Measurements from ENCODE around the gene MYH16. TPM values are rescaled to one million over a fixed set of nuclear protein-coding genes. Genes with fewer than 3 reads are reported as not detected.

MYH16 gene
- total and polyA plus RNA-seq, 2 donors (not counting 1 experiment from before 2014, with no cell fraction given), result not detected

GRCh38 chr7:99248391-99249095, 24.1 kb upstream of the MYH16 start:
- H2AFZ ChIP-seq (ENCODE audit: insufficient read depth, low read depth, low read length, poor library complexity, severe bottlenecking), result no peak overlapping the region
- H3K4me3 ChIP-seq (ENCODE audit: control extremely low read depth in 1 of 5, extremely low read depth in 1 of 5, insufficient read depth in 1 of 5, low read depth in 2 of 5, low read length in 4 of 5), result no peak overlapping the region
- H3K4me1 Mint-ChIP-seq, result no peaks in the 10 kb centered on the region
- no peak overlapping the region for H3K9ac ChIP-seq (ENCODE audit: low read length)
- H3K4me2 ChIP-seq (replicated peaks; ENCODE audit: low read depth, low read length, poor library complexity, severe bottlenecking), result no peak overlapping the region
- no peaks in the 10 kb centered on the region for H3K79me2 ChIP-seq (ENCODE audit: control insufficient read depth, insufficient read depth, low read length)
- peaks cover 0 to 7% (median 1%) of the 10 kb centered on the region in 4 experiments for H3K27me3 ChIP-seq (replicated peaks in 1 of 4; ENCODE audit: control extremely low read depth in 1 of 4, control insufficient read depth in 3 of 4, insufficient read depth in 4 of 4, low read length in 3 of 4)
- no peaks in the 10 kb centered on the region for H3K9me3 Mint-ChIP-seq (ENCODE audit: insufficient read depth)
- no peak overlapping the region for H3K27ac ChIP-seq (ENCODE audit: low read length in 2 of 2)
- ChIA-PET CTCF (no interaction called here), POLR2A (no interaction called here)
- WGBS (ENCODE audit: insufficient coverage), result 94% methylated on average over 7 of the region's 10 CpGs
- H3K27me3 Mint-ChIP-seq, result peaks cover 16% of the 10 kb centered on the region
- TF ChIP-seq, protein P1, sequence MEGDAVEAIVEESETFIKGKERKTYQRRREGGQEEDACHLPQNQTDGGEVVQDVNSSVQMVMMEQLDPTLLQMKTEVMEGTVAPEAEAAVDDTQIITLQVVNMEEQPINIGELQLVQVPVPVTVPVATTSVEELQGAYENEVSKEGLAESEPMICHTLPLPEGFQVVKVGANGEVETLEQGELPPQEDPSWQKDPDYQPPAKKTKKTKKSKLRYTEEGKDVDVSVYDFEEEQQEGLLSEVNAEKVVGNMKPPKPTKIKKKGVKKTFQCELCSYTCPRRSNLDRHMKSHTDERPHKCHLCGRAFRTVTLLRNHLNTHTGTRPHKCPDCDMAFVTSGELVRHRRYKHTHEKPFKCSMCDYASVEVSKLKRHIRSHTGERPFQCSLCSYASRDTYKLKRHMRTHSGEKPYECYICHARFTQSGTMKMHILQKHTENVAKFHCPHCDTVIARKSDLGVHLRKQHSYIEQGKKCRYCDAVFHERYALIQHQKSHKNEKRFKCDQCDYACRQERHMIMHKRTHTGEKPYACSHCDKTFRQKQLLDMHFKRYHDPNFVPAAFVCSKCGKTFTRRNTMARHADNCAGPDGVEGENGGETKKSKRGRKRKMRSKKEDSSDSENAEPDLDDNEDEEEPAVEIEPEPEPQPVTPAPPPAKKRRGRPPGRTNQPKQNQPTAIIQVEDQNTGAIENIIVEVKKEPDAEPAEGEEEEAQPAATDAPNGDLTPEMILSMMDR (IDR thresholded peaks at IDR 0.05), result no peak
- TF ChIP-seq EZH2 (IDR thresholded peaks at IDR 0.05; ENCODE audit: borderline replicate concordance, insufficient read depth, low read depth, low read length, poor library complexity, severe bottlenecking), result no peak
- no peaks in the 10 kb centered on the region for H3K36me3 ChIP-seq (replicated peaks in 1 of 2; ENCODE audit: control extremely low read depth in 1 of 2, control insufficient read depth in 1 of 2, extremely low read depth in 1 of 2, insufficient read depth in 2 of 2, low read length in 1 of 2)
- no peaks in the 10 kb centered on the region for H3K9me3 ChIP-seq (ENCODE audit: control extremely low read depth in 1 of 3, control insufficient read depth in 2 of 3, insufficient read depth in 1 of 3, low read length in 2 of 3)
- H3K4me1 ChIP-seq (ENCODE audit: control insufficient read depth in 2 of 2, insufficient read depth in 2 of 2, low read length in 2 of 2), result no peaks in the 10 kb centered on the region
- no peak for ATAC-seq (ENCODE audit: low read depth)
- H3K4me3 Mint-ChIP-seq, result no peak overlapping the region
- intact Hi-C loops (cut with micrococcal nuclease), result no loop called here
- DNase-seq, result no peak
- no peak overlapping the region for H3K27ac Mint-ChIP-seq
- H4K20me1 ChIP-seq (ENCODE audit: control insufficient read depth, insufficient read depth, low read length, poor library complexity, severe bottlenecking), result no peaks in the 10 kb centered on the region

GRCh38 chr7:99249985-99250575, 22.6 kb upstream of the MYH16 start:
- ATAC-seq (ENCODE audit: low read depth) (no peak), DNase-seq (no peak)
- CTCF ChIA-PET, result no interaction called here
- no peak for TF ChIP-seq EZH2 (IDR thresholded peaks at IDR 0.05; ENCODE audit: borderline replicate concordance, insufficient read depth, low read depth, low read length, poor library complexity, severe bottlenecking)
- TF ChIP-seq, protein P1 (IDR thresholded peaks at IDR 0.05), result no peak
- Mint-ChIP-seq H3K27ac (no peak overlapping the region), H3K27me3 (peaks cover 16% of the 10 kb centered on the region), H3K4me3 (no peak overlapping the region), H3K9me3 (ENCODE audit: insufficient read depth) (no peaks in the 10 kb centered on the region), H3K4me1 (no peaks in the 10 kb centered on the region)
- Histone ChIP-seq H3K4me3 (ENCODE audit: control extremely low read depth in 1 of 5, extremely low read depth in 1 of 5, insufficient read depth in 1 of 5, low read depth in 2 of 5, low read length in 4 of 5) (no peak overlapping the region), H2AFZ (ENCODE audit: insufficient read depth, low read depth, low read length, poor library complexity, severe bottlenecking) (no peak overlapping the region), H3K27me3 (replicated peaks in 1 of 4; ENCODE audit: control extremely low read depth in 1 of 4, control insufficient read depth in 3 of 4, insufficient read depth in 4 of 4, low read length in 3 of 4) (peaks cover 0 to 2% (median under 1%) of the 10 kb centered on the region in 4 experiments), H3K4me2 (replicated peaks; ENCODE audit: low read depth, low read length, poor library complexity, severe bottlenecking) (no peak overlapping the region), H3K36me3 (replicated peaks in 1 of 2; ENCODE audit: control extremely low read depth in 1 of 2, control insufficient read depth in 1 of 2, extremely low read depth in 1 of 2, insufficient read depth in 2 of 2, low read length in 1 of 2) (no peaks in the 10 kb centered on the region), H4K20me1 (ENCODE audit: control insufficient read depth, insufficient read depth, low read length, poor library complexity, severe bottlenecking) (no peaks in the 10 kb centered on the region), H3K79me2 (ENCODE audit: control insufficient read depth, insufficient read depth, low read length) (no peaks in the 10 kb centered on the region), H3K4me1 (ENCODE audit: control insufficient read depth in 2 of 2, insufficient read depth in 2 of 2, low read length in 2 of 2) (no peaks in the 10 kb centered on the region), H3K27ac (ENCODE audit: low read length in 2 of 2) (no peak overlapping the region), H3K9me3 (ENCODE audit: control extremely low read depth in 1 of 3, control insufficient read depth in 2 of 3, insufficient read depth in 1 of 3, low read length in 2 of 3) (no peaks in the 10 kb centered on the region), H3K9ac (ENCODE audit: low read length) (no peak overlapping the region)
- 86% methylated on average over 5 of the region's 8 CpGs for WGBS (ENCODE audit: insufficient coverage)
- POLR2A ChIA-PET, result no interaction called here
- intact Hi-C loops (cut with micrococcal nuclease), result no loop called here

Data from B cell (primary cell).